Activated T-cell treated with anti-CD3 and anti-CD28 coated beads, Interleukin-2, amount 50 U/mL, for 48 hours (primary cell): ENCODE measurements around the gene IGF1.
"Not testable (repeated sequence)": the region's sequence is repeated elsewhere in the genome, so short reads cannot be mapped to it uniquely, and the experiment has no call there.

ENCODE experiments used
- DNase-seq, 2 experiments: peaks; one replicate each; pipeline ENCODE4 v3.0.0-alpha.2; 2020

The IGF1 gene

DNA sequence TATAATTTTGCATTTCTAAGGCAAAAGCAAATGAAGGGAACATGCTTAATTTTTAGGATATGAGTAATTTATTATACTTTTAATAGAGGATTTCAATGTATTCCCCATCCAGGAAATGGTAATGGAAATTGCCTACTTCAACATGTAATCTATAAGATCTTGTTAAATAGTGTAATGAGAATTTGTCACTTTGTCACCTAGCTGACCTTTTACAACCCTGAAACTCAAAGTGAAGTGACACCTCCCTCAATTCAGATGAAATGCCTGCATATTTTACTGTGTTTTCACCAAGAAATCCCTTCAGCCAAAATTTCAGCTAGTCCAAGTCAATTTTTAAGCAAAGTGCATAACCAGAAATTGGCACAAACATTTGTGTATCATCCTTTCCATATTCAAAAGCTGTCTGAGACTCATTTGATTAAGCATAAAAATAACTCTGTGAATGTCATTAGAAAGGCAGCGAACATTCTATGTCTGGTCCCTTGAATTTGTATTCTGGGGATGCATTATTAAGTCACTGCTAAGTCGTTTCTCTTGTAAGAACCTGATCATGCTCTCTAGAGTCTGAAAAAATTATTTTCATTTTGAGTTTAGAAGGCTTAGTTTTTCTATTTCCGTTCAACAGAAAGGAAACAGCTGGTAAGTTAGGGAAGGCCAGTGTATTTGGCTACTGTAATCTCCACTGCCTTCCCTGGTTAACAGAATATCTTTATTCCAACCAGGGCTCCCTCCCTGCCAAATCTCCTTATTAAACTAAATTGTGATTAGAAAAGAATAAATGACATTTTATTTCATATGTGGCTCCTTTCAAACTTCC, 100.8 kb downstream of the IGF1 start:
- no peak for DNase-seq

DNA sequence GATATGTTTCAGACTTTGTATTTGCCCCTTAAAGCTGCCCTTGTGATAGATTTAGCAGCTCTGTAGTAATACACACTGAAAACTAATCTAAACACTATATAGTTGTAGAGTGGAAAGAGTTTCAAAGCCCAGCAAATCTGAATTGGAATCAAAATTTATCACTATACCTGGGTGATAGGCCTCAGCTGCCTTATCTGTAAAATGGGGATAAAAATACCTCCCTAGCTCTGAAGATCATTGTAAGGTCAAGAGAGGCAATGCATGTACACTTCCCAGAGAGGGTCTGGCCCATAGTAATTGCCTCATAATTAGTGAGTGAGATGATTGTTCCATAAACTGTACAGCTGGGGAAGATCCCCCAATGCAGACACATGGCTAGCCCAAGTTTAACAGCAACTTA, 103.6 kb downstream of the IGF1 start:
- no peak for DNase-seq

DNA sequence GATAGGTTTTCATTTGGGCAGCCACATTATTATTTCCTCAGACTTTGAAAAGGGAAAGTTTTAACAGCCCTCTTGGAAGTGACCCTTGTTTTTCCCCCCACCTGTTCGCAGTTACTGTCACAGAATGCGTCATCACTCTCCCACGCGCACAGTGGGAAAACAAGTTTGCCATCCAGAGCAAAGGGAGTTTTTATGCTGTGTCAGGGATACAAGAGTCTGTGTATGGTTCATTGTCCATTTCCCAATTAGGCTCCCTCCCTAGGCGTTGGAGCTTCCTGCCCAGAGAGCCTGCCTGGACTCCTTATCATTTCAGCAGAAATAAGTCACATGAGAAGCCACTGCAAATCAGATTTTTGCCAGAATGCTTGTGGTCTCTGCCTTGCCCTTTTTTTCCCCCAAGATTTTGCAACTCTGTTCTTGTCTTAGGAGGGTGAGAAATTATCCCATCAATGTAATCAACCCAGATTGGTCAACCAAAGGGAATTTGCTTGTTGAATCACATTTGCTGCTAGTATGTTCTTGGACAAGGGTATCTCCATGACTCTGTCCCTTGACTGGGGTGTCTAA, 104.1 kb downstream of the IGF1 start:
- peak in 1 of 2 experiments; percentile 21 for DNase-seq

DNA sequence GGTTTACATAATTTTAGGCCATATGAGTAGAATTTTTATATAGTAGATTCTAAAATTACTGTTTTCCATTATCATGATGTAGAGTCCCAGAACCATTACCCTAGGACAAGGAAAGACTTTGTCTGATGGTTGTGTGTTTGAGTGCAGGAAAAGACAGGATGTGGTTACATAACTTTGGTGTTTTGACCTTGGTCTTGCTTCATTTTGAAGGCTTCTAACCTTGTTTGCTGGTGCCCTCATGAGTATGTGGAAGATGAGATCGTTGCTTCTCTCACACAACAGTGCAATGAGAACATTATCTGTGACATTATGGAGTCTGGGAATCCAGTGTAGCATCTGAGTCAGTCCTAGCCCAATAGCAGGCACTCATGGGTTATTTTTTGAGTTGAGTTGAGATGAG, 106.2 kb downstream of the IGF1 start:
- no peak for DNase-seq

DNA sequence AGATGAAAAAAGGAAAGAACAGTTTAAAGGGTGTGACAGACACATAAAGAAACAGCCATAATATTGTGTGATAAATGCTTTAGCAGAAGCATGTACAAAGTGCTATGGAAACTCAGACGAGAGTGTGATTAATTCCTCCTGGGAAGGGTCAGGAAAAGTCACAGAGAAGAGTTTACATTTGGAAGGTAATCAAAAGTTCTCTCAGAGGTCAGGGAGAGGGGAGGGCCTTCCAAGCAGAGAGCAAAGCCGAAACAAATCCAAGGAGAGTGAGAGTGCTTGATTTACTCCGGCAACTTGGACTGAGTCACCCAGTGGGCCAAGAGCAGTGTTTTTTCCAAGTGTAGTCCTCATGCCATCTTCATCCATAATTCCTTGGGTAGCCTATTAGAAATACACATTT, 108.3 kb downstream of the IGF1 start:
- DNase-seq = no peak

DNA sequence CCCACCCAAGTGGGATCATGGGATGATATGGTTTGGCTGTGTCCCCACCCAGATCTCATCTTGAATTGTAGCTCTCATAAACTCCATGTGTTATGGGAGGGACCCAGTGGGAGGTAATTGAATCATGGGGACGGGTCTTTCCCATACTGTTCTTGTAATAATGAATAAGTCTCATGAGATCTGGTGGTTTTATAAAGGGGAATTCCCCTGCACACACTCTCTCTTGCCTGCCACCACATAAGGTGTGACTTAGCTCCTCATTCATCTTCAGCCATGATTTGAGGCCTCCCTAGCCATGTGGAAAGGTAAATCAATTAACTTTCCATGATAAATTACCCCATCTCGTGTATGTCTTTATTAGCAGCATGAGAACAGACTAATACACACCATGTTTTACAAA, 109.2 kb downstream of the IGF1 start:
- DNase-seq = peak; percentile 19

DNA sequence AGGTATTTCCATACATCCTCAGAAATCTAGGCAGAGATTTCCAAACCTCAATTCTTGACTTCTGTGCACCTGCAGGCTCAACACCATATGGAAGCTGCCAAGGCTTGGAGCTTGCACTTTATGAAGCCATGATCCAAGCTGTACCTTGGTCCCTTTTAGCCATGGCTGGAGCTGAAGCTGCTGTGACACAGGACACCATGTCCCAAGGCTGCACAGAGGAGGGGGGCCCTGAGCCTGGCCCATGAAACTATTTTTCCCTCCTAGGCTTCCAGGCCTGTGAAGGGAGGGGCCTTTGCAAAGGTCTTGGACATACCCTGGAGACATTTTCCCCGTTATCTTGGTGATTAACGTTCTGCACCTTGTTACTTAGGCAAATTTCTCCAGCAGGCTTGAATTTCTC, 110.5 kb downstream of the IGF1 start:
- DNase-seq = no peak

DNA sequence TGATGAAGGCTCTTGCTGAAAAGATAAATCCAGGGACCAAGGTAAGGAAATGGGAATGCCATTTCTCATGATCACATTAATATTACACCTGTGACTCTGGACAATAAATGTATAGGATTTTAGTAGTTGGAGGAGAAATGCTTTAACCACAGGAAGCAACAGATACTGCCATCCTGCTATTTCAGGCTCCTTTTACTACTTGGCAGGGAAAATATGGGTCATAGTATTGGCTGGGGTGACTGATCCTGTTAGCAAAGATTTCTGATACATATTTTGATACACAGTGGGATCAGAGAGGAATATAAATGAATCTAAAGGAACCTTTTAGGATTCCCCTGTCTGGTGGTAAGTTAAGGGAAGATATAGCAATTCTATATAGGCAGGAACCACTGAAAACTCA, 115.0 kb downstream of the IGF1 start:
- DNase-seq = no peak

DNA sequence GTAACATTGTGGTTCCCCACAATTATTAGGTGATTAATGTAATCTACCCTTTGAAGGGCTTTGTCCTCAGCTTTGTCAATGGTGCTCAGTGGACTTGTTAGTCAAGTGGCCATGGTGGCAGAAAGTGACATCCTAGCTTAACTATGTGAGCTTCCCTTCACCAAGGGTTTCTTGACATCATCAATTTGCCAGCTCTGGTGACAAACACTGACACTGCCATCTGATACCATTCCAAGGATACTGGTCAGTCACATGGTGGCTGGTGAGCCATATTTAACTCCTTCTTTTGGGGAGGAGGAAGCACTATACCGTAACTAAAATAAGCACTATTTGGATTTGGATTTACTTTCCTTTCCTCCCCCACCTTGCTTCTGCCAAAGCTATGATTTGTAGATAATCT, 115.7 kb downstream of the IGF1 start:
- DNase-seq = no peak

DNA sequence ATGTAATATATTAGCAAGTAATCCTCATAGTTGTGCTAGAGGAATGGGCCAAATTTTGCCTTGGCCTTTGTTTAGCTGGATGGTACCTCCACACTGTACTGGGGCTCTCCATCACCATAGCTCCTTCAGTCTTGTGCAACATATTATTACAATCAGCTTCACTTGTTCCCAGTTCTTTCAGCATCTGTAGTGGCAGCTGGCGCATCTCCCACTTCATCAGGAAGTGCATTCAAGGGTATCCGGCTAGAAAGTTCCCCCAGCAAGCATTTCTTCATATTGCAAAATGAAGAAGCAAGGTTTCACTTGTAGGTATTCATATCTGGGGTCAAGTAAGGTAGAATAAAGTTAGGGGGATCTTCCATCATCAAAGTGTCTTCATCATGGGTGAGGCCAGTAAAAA, 123.7 kb downstream of the IGF1 start:
- no peak for DNase-seq

DNA sequence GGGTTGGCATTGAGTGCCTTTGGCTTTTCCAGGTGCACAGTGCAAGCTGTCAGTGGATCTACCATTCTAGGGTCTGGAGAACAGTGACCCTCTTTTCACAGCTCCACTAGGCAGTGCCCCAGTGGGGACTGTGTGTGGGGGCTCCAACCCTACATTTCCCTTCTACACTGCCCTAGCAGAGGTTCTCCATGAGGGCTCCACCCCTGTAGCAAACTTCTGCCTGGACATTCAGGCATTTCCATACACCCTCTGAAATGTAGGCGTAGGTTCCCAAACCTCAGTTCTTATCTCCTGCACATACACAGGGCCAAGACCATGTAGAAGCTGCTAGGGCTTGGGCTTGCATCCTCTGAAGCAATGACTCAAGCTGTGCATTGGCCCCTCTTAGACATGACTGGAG, 126.1 kb downstream of the IGF1 start:
- not testable (repeated sequence) for DNase-seq

DNA sequence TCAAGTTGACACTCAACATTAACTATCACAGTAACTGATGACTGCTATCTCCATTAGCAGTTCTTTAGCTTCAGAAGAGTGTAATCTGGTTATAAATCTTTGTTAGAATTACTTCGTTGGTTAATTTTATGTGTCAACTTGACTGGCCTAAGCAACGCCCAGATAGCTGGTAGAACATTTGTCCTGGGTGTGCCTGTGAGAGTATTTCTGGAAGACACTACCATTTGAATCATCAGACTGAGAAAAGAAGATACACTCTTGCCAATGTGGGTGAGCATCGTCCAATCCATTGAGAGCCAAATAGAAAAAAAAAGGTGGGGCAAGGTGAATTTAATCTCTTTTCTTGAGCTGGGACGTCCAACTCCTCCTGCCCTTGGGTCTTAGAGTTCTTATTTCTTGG, 129.0 kb downstream of the IGF1 start:
- DNase-seq = no peak

DNA sequence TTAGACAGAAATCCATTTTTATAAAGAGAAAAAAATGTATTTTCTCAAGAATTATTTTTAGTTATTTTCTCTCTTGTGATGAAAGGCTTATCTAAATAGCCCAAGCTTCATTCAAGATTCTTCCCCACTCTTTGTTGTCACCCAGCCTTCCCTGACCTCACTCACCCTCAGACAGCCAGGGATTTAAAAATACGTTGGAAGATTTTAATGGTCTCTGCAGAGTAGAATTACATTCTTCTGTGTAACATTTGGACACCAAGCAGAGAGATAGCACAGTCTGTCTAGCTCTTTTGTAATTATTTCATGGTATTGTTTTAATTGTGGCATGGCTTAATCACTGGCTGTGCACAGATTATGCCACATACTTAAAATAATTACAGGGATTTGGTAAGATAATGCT, 130.3 kb downstream of the IGF1 start:
- no peak for DNase-seq

DNA sequence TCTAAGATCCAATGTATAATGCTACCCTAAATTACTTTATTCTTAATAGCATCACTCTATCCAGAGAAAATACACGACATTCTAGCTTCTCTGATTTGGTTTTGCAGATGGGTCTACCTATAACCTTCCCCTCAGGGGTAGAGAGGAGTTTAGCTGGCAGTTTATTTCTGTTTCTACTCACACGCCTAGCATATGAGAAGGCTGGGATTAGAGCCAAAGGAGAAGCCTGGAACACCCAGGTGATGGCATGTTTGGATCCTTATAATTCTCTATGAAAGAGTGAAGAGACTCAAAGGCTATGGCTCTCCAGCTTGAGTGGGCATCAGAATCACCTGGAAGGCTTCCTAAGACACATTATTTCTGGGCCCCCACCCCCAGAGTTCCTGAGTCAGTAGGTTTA, 131.3 kb downstream of the IGF1 start:
- DNase-seq = no peak

DNA sequence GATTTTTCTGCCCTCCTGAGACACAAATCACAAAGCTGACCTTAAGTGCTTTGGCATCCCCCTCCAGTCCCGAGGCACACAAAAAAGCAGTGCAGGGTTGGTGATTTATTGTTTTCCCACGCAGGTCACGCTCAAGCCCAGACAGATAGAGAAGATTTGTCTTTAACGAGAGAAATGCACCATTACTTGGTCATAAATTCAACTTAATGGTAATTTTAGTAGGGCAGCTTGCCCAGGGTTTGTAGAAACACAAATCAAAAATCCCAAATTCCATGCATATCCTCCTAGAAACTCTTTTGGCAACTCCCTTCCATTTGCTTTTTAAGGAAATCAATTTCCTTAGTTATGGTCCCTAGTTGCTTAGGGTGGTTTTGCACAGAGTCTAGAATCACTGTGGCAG, 132.6 kb downstream of the IGF1 start:
- DNase-seq = no peak
